GM12872 (cell line): ENCODE data around the gene RMDN3.

ENCODE experiments used
- TF ChIP-seq, protein P1 (sequence below): IDR thresholded peaks from 3 replicates; pipeline ENCODE4 v1.5.1; 2011; ENCODE audit warnings: low read depth, mild to moderate bottlenecking, low read length, moderate library complexity; ENCODE audit not compliant: insufficient read depth

RMDN3 gene

DNA sequence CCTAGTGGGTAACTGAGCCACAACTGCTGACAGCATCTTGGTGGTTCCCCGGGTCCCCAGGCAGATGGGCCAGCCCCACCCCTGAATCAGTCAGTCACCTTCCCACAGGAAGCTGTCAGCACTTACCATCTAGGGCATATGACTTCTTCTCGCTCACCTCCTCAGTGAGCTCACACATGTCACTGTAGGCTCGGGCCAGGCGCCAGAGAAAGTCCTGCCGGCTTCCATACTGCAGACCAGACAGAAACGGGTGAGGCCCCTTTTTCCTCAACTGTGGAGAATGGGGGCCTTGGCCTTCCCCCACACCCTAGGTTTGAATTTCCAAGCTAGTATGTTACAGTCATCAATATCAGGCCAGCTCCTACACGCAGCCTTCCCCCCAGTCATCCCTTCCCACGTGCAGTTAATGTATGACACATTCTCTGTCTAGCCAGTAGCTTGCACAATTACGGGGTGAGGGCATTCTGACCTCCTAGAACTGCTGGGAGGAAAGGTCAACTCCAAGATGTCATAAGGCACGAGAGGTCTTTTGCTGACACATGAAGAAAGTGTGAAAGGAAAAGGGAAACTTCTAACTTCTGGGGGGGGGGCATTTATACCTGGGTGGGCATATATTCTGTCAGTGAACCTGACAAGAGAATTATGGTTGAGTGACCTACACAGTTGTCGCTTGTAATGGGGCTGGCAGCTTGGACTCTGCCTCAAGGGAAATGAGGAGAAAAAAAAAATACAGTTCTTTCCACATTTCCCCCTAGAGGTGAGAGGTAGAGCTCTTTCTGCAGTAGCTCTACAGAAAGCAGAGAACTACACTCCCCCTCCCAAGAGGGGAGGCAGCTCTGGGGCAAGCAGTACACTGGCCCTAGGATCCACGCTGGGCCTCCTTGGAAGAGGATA is 10.9 kb downstream of the RMDN3 start:
- TF ChIP-seq, protein P1, sequence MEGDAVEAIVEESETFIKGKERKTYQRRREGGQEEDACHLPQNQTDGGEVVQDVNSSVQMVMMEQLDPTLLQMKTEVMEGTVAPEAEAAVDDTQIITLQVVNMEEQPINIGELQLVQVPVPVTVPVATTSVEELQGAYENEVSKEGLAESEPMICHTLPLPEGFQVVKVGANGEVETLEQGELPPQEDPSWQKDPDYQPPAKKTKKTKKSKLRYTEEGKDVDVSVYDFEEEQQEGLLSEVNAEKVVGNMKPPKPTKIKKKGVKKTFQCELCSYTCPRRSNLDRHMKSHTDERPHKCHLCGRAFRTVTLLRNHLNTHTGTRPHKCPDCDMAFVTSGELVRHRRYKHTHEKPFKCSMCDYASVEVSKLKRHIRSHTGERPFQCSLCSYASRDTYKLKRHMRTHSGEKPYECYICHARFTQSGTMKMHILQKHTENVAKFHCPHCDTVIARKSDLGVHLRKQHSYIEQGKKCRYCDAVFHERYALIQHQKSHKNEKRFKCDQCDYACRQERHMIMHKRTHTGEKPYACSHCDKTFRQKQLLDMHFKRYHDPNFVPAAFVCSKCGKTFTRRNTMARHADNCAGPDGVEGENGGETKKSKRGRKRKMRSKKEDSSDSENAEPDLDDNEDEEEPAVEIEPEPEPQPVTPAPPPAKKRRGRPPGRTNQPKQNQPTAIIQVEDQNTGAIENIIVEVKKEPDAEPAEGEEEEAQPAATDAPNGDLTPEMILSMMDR: no peak

DNA sequence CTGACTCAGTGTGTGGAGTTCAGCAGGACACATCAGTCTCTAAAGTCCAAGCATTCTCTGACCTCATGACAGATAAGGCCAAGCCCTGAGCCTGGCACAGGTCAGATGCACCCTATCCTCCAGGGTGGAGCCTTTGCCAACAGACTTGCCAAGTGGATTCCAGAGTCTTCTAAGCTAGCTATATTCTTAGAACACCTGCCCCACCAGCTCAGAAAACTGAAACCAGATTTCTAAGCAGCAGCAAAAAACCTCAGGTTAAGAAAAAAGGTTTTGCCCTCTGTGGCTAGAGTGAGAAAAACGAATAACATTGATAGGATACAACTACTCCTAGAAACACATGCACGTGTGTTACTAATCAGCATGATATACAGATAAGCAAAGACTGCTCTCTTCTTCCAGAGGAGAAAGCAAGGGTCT is 11.6 kb downstream of the RMDN3 start:
- TF ChIP-seq, protein P1: no peak

DNA sequence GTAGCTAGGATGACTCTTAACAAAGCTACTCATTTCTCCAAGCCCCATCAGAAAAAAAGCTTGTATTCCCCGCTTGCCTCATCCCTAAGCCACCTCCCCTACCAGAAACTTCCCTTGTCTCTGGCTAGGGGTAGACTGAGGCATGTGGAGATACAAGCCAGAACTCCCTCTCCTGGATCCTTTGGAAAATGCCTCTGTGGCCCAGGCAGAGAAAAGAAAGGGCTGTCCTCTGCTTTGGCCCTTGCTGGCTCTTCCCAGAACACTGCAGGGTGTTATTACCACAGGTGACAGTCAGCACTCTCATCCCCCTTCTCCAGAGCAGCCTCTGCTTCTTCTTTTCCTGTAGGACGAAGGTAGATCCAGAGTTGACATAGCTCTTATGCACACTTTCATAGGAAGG is 15.2 kb downstream of the RMDN3 start:
- TF ChIP-seq, protein P1: no peak

DNA sequence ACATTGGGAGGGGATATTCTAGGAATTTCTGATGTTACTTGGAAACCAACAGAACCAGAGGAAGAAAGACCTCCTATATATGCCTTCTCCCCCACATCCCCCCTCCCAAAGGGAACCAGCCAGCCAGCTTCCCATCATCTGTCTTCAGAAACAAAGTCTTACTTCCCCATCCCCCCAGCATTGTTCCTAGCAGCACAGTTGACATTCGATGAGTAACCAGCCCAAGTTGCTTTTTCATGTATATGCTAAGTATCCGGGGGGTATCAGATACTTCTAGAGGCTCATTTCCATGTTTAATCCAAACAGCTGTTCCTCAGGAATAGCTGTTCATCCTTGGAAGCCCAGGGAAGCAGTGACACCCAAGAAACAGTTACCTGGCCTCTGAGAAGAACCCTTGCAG is 16.0 kb downstream of the RMDN3 start:
- TF ChIP-seq, protein P1: no peak

DNA sequence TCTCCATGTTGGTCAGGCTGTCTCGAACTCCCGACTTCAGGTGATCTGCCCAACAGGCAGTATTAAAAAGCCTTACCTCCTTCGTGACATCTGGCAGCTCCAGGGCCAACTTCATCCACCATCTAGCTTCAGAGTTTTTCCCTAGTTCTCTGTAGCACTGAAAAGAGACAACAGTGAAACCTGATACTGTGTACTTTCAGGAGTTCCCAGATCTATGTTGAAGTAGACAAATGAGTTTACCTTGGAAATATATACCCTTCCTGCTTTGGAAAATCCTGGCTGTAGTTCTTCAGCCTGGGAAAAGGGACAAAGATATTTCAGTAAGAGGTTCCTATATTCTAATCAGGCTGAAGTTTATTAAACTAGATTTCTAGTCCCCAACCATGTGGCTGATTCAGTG is 18.0 kb downstream of the RMDN3 start:
- TF ChIP-seq, protein P1: no peak

DNA sequence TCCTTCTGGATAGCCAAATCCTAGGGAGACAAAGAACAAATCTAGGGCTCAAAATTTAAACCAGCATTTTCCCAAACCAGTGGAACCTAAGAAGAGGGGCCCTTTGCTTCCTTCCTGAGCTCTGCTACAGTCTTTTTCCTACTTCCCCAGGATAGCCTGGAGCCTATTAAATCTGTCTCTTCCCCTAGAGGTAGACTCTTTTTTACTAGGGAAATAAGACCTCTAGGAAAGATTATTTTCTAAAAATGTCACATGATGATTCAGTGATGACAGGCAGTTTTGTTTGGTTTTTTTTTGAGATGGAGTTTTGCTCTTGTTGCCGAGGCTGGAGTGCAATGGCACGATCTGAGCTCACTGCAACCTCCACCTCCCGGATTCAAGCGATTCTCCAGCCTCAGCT is 18.5 kb downstream of the RMDN3 start:
- TF ChIP-seq, protein P1: no peak

DNA sequence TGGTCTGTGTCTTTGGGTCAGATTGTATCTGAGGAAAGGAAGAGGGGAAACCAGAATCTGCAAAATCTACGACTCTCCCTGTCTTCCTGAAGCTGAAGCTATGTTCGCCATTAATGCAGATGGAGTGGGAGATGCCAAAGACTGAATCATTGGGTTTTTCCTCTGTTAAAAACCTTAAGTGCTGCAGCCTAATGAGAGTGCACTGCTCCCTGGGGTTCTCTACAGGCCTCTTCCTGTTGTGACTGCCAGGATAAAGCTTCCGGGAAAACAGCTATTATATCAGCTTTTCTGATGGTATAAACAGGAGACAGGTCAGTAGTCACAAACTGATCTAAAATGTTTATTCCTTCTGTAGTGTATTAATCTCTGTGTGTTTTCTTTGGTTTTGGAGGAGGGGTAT is 24.0 kb downstream of the RMDN3 start:
- TF ChIP-seq, protein P1: no peak
